Left renal pelvis (tissue), 4 donors: ENCODE data around the gene DYRK3. TPM values are rescaled to one million over a fixed set of nuclear protein-coding genes. Genes with fewer than 3 reads are reported as not detected.
"Not testable (repeated sequence)": the region's sequence is repeated elsewhere in the genome, so short reads cannot be mapped to it uniquely, and the experiment has no call there.

Experiments
- DNase-seq, 4 donors: peaks; one replicate each; pipeline ENCODE4 v3.0.0-alpha.2; 2013; ENCODE audit warnings: low read depth in 4 of 4, low spot score in 3 of 4
- polyA plus RNA-seq, 4 donors: library from polyadenylated mRNA; unstranded; fragments of 120-200 nt; gene quantifications; one replicate each; pipeline ENCODE4 v1.2.1, GENCODE V29; 2013; ENCODE audit not compliant: insufficient read length in 4 of 4

DYRK3 gene
- polyA plus RNA-seq, 4 donors: 5.9 to 8.7 (median 8.3) TPM

DNA sequence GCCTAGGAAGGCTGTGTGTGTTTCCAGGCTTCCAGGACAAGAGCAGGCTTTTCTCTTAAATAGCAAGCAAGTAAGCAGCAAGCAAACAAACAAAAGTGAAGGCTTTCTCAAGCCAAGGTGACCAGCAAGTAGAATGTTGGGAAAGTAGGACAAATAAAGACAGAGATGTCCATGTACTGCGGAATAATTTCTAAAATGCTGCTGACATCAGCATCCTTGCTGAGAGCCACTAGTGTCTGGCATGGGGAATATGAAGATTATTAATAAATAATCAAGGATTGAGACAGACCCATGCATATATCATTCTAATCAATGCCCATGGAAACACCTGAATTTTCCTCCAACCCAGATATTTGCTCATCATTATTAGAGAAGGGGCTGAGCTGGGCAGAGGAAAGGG, 6.4 kb upstream of the DYRK3 start:
- DNase-seq: no peak

- peak in 3 of 4 donors; percentile 46 to 69 (median 59) for DNase-seq
These were observed 4.2 kb upstream of the DYRK3 start for GRCh38 chr1:206631085-206631509.

DNA sequence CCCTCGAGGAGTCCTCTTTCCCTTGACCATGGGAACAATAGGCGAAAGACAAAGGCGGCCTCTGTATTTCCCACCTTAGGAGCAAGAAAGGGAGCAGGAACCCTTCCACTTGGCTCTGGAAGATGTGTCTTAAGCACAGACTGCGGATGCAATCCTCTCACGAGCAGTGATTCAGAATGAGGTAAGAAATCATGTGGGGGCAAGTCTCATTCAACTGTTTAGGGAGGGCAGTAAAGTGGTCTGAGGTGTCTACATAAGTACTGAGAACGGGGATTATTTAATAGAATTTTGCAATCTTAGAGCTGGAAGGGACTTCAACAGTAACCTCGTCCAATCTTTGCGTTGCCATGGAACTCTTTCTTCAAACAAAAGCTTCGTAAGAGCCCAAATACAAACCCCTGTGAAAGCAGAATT, 1.6 kb upstream of the DYRK3 start:
- DNase-seq: no peak

GRCh38 chr1:206634365-206635079, 814 bp upstream of the DYRK3 start:
- DNase-seq: peak in 2 of 4 donors; percentile 73 to 77

- no peak for DNase-seq
These were observed 626 bp downstream of the DYRK3 start for GRCh38 chr1:206635978-206636345.

GRCh38 chr1:206636671-206637070, 1.3 kb downstream of the DYRK3 start:
- no peak for DNase-seq

GRCh38 chr1:206637605-206638004, 2.3 kb downstream of the DYRK3 start:
- no peak for DNase-seq

- not testable (repeated sequence) for DNase-seq
These were observed 6.7 kb downstream of the DYRK3 start for GRCh38 chr1:206642074-206642473.

- DNase-seq: no peak
These were observed 7.9 kb downstream of the DYRK3 start for GRCh38 chr1:206643118-206643698.

DNA sequence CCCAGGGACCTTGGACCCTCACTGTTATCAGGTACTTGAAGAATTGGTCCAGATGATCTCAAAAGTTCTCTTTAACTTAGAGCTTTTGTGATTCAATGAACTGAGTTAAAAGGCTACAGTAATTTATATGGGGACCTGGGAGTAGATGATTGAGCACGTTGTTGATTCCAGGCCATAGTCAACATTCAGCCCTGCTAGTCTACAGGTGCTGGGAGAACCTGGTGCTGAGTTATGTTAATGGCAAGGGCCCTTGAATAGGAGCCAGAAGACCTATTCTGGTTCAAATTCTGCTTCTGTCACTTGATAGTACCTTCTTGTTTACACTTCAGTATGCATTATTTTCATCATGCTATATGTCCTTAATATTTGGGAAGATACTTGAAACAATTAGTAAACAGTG, 11.2 kb downstream of the DYRK3 start:
- DNase-seq: no peak

GRCh38 chr1:206647224-206647623, 11.9 kb downstream of the DYRK3 start:
- DNase-seq: no peak

GRCh38 chr1:206649261-206649921, 14.1 kb downstream of the DYRK3 start:
- no peak for DNase-seq

DNA sequence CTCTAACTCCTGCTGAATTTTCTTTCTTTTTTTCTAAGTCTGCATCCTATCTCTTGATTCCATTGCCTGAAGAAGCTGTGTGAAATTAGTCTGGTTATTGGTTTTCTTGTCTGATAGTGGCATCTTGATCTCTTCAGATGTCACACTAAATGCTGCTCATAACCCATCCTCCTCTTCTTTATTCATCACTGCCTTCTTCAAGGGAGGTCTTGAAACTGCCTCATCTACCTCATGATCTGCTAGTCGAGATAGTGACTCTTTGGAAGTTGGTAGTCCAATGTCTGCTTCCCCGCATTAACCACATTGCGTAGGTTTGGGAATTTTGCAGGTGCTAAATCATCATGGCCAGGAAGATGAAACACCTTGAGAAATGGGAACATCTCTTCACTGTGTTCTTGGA, 15.7 kb downstream of the DYRK3 start:
- DNase-seq: no peak

GRCh38 chr1:206651958-206652890, 16.9 kb downstream of the DYRK3 start:
- DNase-seq: no peak

GRCh38 chr1:206653715-206654459, 18.6 kb downstream of the DYRK3 start:
- no peak for DNase-seq

DNA sequence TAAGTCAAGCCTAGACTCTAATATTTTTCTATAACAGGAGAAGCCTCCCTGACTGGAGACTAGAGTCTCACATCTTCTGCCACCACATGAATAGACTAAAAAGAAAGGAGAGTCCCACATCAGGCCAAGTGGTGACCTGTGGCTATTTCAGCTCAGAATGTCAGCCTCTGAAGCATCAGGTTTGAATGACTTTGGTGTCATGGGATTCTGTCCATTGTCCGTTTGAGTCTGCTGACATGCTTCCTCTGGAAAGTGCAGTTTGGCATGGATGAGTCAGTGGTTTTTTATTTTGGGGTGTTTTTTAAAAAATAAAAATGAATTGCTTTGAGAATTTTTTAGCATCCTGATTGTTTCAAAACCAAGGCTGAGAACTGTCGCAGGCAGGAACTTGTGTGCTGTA, 19.5 kb downstream of the DYRK3 start:
- no peak for DNase-seq

DNA sequence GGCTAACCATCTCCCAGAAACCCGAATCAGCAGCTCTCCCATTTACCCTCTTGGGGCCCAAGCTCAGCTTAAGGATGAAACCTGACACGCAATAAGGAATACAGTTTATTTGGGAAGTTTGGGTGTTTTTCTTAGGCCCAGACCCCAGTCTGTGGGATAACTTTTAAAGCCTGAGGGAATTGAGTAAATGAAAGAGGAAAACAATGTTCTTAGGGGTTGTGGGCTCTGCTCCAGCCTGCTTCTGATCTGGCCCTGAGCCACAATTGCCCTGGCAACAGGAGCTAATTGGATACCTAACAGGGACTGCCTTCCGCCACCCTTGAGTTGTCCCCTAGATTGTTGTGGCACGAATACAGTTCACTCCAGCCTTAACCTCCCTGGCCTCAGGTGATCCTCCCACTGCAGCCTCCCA, 20.1 kb downstream of the DYRK3 start:
- no peak for DNase-seq

GRCh38 chr1:206656936-206657335, 21.6 kb downstream of the DYRK3 start:
- no peak for DNase-seq

GRCh38 chr1:206657751-206658150, 22.4 kb downstream of the DYRK3 start:
- DNase-seq: no peak
